GM23338 (cell line): ENCODE results near the gene FNDC10. TPM values are rescaled to one million over a fixed set of nuclear protein-coding genes. Genes with fewer than 3 reads are reported as not detected.
A peak's percentile ranks its signal among the peaks of the same experiment; 100 is the strongest.

Source experiments
- ATAC-seq: fragments of 200-7000 bp; cut with Tn5 transposase; 3 replicates; pipeline ENCODE4 v1.9.1; 2020
- DNase-seq: peaks from one replicate; pipeline ENCODE4 v3.0.0-alpha.2; 2015; ENCODE audit warnings: low spot score
- H2AFZ ChIP-seq: fragments of 200-600 bp; sonication (generic); 2 replicates; pipeline ENCODE4 v1.8.0; 2016; ENCODE audit warnings: antibody characterized with exemption, mild to moderate bottlenecking, moderate library complexity
- H3F3A ChIP-seq: fragments of 200-600 bp; sonication (generic); replicated peaks from 2 replicates; pipeline ENCODE4 v1.8.0; 2017; ENCODE audit warnings: antibody characterized with exemption, mixed run types, low read depth
- H3K27ac ChIP-seq: fragments of 200-600 bp; sonication (generic); 2 replicates; pipeline ENCODE4 v1.6.1; 2016; ENCODE audit warnings: low read depth
- H3K27me3 ChIP-seq: fragments of 200-600 bp; sonication (generic); 2 replicates; pipeline ENCODE4 v1.8.0; 2016; ENCODE audit warnings: mild to moderate bottlenecking, mixed run types, moderate library complexity; ENCODE audit not compliant: insufficient read depth
- H3K36me3 ChIP-seq: fragments of 200-600 bp; sonication (generic); 2 replicates; pipeline ENCODE4 v1.8.0; 2016; ENCODE audit warnings: mild to moderate bottlenecking; ENCODE audit not compliant: insufficient read depth
- H3K4me1 ChIP-seq: fragments of 200-600 bp; sonication (generic); 2 replicates; pipeline ENCODE4 v1.8.0; 2016; ENCODE audit warnings: mild to moderate bottlenecking, moderate library complexity; ENCODE audit not compliant: insufficient read depth
- H3K4me2 ChIP-seq: fragments of 200-600 bp; sonication (generic); 2 replicates; pipeline ENCODE4 v1.7.1; 2017; ENCODE audit warnings: mixed run types
- H3K4me3 ChIP-seq: fragments of 200-600 bp; sonication (generic); 2 replicates; pipeline ENCODE4 v1.6.1; 2016; ENCODE audit warnings: mixed run types
- H3K79me2 ChIP-seq: fragments of 200-600 bp; sonication (generic); replicated peaks from 2 replicates; pipeline ENCODE4 v1.8.0; 2017; ENCODE audit warnings: mild to moderate bottlenecking; ENCODE audit not compliant: insufficient read depth
- H3K9me2 ChIP-seq: fragments of 200-600 bp; sonication (generic); 2 replicates; pipeline ENCODE4 v1.8.0; 2017; ENCODE audit not compliant: insufficient read depth
- H4K20me1 ChIP-seq: fragments of 200-600 bp; sonication (generic); replicated peaks from 2 replicates; pipeline ENCODE4 v1.8.0; 2017; ENCODE audit warnings: mild to moderate bottlenecking; ENCODE audit not compliant: insufficient read depth
- H3K27ac Mint-ChIP-seq: 2 replicates; pipeline ENCODE4 v1.8.0; 2020; ENCODE audit warnings: inconsistent platforms, mild to moderate bottlenecking, moderate library complexity, mixed read lengths
- H3K27me3 Mint-ChIP-seq: 3 replicates; pipeline ENCODE4 v1.8.0; 2022; ENCODE audit warnings: low read depth, mild to moderate bottlenecking, moderate library complexity, mixed read lengths, inconsistent platforms; ENCODE audit not compliant: insufficient read depth, poor library complexity
- H3K36me3 Mint-ChIP-seq: 3 replicates; pipeline ENCODE4 v1.8.0; 2021; ENCODE audit warnings: low read depth, mild to moderate bottlenecking, inconsistent platforms, moderate library complexity, mixed read lengths
- H3K4me1 Mint-ChIP-seq: 3 replicates; pipeline ENCODE4 v1.8.0; 2020; ENCODE audit warnings: mild to moderate bottlenecking, inconsistent platforms, mixed read lengths
- H3K4me3 Mint-ChIP-seq: 3 replicates; pipeline ENCODE4 v1.8.0; 2021; ENCODE audit warnings: moderate library complexity, mild to moderate bottlenecking, inconsistent platforms, mixed read lengths
- H3K9me3 Mint-ChIP-seq: 3 replicates; pipeline ENCODE4 v1.8.0; 2020; ENCODE audit warnings: moderate library complexity, mild to moderate bottlenecking, inconsistent platforms, mixed read lengths
- CREB1 ChIP-seq: fragments of 250-450 bp; sonication (Bioruptor Pico); IDR thresholded peaks from 2 replicates; pipeline ENCODE4 v1.5.0; 2020; ENCODE audit warnings: low read depth, mild to moderate bottlenecking, moderate library complexity
- EZH2 ChIP-seq: fragments of 200-600 bp; sonication (generic); IDR thresholded peaks from one replicate; pipeline ENCODE4 v1.8.0; 2017; ENCODE audit warnings: antibody characterized with exemption, mild to moderate bottlenecking, low read depth; ENCODE audit not compliant: unreplicated experiment
- JUNB ChIP-seq: IDR thresholded peaks from one replicate; pipeline ENCODE4 v1.6.1; 2016; ENCODE audit warnings: antibody characterized with exemption; ENCODE audit not compliant: unreplicated experiment
- POLR2AphosphoS5 ChIP-seq: IDR thresholded peaks from 2 replicates; pipeline ENCODE4 v1.6.1; 2016; ENCODE audit warnings: antibody characterized with exemption, low read depth
- STAT1 ChIP-seq: IDR thresholded peaks from one replicate; pipeline ENCODE4 v1.6.1; 2016; ENCODE audit warnings: antibody characterized with exemption; ENCODE audit not compliant: unreplicated experiment
- ZNF331 ChIP-seq: fragments of 250-450 bp; sonication (Bioruptor Pico); IDR thresholded peaks from 2 replicates; pipeline ENCODE4 v1.5.0; 2020; ENCODE audit warnings: low read depth, mild to moderate bottlenecking, moderate library complexity
- polyA plus RNA-seq: library from polyadenylated mRNA; unstranded; fragments of >200 nt; fragmentation: Nextera tagmentation; extraction: Ambion mirVana; gene quantifications from 2 replicates; pipeline ENCODE4 v1.2.1, GENCODE V29; 2016
- total RNA-seq: library from RNA; depleted of rRNA; stranded (reverse); fragments of >200 nt; shearing (Covaris generic); gene quantifications from 2 replicates; pipeline ENCODE4 v1.2.3, GENCODE V29; 2014
- TF ChIP-seq, protein P1 (sequence below): IDR thresholded peaks from 2 replicates; pipeline ENCODE4 v1.6.1; 2016; ENCODE audit warnings: antibody characterized with exemption
- TF ChIP-seq, protein P2 (sequence below): IDR thresholded peaks from one replicate; pipeline ENCODE4 v1.6.1; 2018; ENCODE audit warnings: antibody characterized with exemption; ENCODE audit not compliant: unreplicated experiment
- TF ChIP-seq, protein P3 (sequence below), 2 experiments: fragments of 200-600 bp in 1 of 2; sonication (generic) in 1 of 2; conservative IDR thresholded peaks; 2 replicates each; pipeline versions ENCODE4 v1.5.1 to v1.6.1; 2016 to 2017; ENCODE audit warnings: antibody characterized with exemption in 2 of 2, low read depth in 2 of 2, mild to moderate bottlenecking in 2 of 2, moderate library complexity in 1 of 2

Gene FNDC10
- total and polyA plus RNA-seq, 2 experiments from 2014 or later, result 7.7 to 15.1 TPM

DNA sequence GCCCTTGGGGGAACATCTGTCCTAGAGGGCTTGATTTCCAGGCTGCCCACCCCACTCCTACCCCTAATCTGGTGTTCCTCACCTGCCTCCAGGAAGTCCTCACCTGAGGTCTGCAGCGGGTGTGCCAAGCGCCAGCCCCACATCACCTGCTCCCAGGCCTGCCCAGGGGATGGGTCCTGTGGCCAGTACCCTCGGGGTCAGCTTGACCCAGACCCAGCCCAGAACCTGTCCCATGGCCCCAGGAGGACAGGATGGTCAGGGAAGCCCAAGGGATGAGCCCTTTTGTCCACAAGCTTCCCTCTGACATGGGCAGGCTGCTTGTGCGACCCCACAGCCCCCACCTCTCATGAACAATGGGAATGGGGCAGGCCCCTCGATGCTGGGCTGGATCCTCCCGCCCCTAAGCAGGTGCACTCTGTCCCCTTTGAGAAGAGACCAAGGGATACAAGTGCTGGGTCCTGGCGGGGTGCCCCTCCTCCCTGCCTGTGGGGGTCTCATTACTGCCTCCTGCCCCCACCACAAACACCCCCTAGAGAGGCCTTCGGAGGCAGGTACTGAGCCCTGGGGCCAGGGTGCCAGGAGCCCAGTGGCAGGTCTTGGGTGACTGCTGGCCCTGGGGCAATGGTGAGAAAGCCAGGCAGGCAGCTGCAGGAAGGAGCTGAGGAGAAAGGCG lies 18.6 kb upstream of the FNDC10 start (continued):
- TF ChIP-seq, protein P1, sequence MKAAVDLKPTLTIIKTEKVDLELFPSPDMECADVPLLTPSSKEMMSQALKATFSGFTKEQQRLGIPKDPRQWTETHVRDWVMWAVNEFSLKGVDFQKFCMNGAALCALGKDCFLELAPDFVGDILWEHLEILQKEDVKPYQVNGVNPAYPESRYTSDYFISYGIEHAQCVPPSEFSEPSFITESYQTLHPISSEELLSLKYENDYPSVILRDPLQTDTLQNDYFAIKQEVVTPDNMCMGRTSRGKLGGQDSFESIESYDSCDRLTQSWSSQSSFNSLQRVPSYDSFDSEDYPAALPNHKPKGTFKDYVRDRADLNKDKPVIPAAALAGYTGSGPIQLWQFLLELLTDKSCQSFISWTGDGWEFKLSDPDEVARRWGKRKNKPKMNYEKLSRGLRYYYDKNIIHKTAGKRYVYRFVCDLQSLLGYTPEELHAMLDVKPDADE, result no peak
- TF ChIP-seq STAT1 (no peak), CREB1 (CRISPR knock-in tag) (no peak)
- TF ChIP-seq, protein P2, sequence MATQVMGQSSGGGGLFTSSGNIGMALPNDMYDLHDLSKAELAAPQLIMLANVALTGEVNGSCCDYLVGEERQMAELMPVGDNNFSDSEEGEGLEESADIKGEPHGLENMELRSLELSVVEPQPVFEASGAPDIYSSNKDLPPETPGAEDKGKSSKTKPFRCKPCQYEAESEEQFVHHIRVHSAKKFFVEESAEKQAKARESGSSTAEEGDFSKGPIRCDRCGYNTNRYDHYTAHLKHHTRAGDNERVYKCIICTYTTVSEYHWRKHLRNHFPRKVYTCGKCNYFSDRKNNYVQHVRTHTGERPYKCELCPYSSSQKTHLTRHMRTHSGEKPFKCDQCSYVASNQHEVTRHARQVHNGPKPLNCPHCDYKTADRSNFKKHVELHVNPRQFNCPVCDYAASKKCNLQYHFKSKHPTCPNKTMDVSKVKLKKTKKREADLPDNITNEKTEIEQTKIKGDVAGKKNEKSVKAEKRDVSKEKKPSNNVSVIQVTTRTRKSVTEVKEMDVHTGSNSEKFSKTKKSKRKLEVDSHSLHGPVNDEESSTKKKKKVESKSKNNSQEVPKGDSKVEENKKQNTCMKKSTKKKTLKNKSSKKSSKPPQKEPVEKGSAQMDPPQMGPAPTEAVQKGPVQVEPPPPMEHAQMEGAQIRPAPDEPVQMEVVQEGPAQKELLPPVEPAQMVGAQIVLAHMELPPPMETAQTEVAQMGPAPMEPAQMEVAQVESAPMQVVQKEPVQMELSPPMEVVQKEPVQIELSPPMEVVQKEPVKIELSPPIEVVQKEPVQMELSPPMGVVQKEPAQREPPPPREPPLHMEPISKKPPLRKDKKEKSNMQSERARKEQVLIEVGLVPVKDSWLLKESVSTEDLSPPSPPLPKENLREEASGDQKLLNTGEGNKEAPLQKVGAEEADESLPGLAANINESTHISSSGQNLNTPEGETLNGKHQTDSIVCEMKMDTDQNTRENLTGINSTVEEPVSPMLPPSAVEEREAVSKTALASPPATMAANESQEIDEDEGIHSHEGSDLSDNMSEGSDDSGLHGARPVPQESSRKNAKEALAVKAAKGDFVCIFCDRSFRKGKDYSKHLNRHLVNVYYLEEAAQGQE, result no peak

DNA sequence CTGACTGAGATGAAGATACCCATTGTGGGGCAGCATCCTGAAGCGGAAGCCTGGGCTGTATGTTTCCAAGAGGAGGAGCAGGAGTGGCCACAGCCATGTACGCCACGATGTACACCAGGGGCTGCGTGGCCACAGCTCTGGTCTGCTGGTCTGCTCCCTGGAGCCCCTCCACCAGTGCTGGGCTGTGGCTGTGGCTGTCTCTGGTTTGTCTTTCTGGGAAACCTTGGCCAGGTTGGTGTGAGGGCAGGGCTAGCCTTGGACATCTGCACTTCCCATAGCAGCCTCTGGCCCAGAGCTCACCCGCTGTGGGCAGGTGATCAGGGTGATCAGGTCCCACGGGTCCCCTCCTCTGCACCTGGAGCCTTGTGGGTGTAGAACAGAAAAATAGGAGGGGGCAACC lies 18.0 kb upstream of the FNDC10 start:
- Histone ChIP-seq H2AFZ (no peak overlapping the region), H3K36me3 (no peaks in the 10 kb centered on the region), H4K20me1 (peaks cover 11% of the 10 kb centered on the region), H3K79me2 (peaks cover 16% of the 10 kb centered on the region; the same call in 1 of the 2 replicates), H3K27me3 (no peaks in the 10 kb centered on the region), H3K4me2 (no peak overlapping the region), H3K27ac (no peak overlapping the region), H3K4me1 (peaks cover 6% of the 10 kb centered on the region; the same call in 1 of the 2 replicates), H3K4me3 (no peak overlapping the region), H3F3A (peaks cover 4% of the 10 kb centered on the region; the same call in 1 of the 2 replicates), H3K9me2 (no peaks in the 10 kb centered on the region)
- H3K27me3 Mint-ChIP-seq, result peaks cover 13% of the 10 kb centered on the region
- TF ChIP-seq, protein P2, result no peak
- TF ChIP-seq EZH2 (no peak), CREB1 (CRISPR knock-in tag) (no peak), ZNF331 (CRISPR knock-in tag) (no peak), POLR2AphosphoS5 (no peak), JUNB (no peak)
- TF ChIP-seq, protein P3, sequence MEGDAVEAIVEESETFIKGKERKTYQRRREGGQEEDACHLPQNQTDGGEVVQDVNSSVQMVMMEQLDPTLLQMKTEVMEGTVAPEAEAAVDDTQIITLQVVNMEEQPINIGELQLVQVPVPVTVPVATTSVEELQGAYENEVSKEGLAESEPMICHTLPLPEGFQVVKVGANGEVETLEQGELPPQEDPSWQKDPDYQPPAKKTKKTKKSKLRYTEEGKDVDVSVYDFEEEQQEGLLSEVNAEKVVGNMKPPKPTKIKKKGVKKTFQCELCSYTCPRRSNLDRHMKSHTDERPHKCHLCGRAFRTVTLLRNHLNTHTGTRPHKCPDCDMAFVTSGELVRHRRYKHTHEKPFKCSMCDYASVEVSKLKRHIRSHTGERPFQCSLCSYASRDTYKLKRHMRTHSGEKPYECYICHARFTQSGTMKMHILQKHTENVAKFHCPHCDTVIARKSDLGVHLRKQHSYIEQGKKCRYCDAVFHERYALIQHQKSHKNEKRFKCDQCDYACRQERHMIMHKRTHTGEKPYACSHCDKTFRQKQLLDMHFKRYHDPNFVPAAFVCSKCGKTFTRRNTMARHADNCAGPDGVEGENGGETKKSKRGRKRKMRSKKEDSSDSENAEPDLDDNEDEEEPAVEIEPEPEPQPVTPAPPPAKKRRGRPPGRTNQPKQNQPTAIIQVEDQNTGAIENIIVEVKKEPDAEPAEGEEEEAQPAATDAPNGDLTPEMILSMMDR (conservative IDR thresholded peaks at IDR 0.05; ENCODE audit: low read depth in 2 of 2), result no peak
- H3K9me3 Mint-ChIP-seq, result no peaks in the 10 kb centered on the region; the same call in 2 of the 3 replicates
- peak overlapping the region; percentile 80; the same call in 2 of the 3 replicates for H3K4me3 Mint-ChIP-seq
- DNase-seq (no peak), ATAC-seq (no peak)
- peaks cover 2% of the 10 kb centered on the region; the same call in 2 of the 3 replicates for H3K36me3 Mint-ChIP-seq
- peaks cover 12% of the 10 kb centered on the region for H3K4me1 Mint-ChIP-seq
- no peak overlapping the region for H3K27ac Mint-ChIP-seq
